ENCODE results near the gene CACNB4.
"Not testable (repeated sequence)": the region's sequence is repeated elsewhere in the genome, so short reads cannot be mapped to it uniquely, and the experiment has no call there.

Gene CACNB4

DNA sequence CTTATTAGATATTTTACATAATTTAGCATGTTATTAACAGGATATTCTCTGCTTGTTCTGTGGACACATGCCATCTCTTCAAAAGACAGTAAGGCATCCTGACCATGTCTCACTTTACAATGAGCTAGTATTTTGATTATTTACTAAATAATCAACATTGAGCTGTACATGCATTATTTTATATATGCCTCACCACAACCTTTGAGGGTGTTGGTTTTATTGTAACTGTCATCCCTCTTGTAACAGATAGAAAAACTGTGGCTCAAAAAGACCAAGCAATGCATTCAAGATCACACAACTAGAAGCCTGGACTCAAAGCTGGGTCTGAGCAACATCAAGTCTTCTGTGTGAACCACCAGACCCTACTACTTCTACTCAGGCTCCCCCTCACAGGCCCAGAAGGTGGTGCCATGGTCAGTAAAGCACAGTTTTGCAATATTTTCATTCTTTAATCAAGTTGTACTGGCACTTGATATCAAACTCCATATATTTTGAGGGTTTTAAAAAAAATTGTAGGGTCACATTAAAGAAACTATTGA is 165.5 kb downstream of the CACNB4 start:
- no peak overlapping the region for H3K9ac ChIP-seq (ENCODE audit: low read length)
- H3K36me3 ChIP-seq (ENCODE audit: control insufficient read depth, insufficient read depth, low read length): no peaks in the 10 kb centered on the region
- H3K27me3 ChIP-seq (ENCODE audit: control insufficient read depth, insufficient read depth, low read length): no peaks in the 10 kb centered on the region
- no peak overlapping the region for H3K4me3 ChIP-seq (ENCODE audit: low read length)
- no peaks in the 10 kb centered on the region for H3K4me1 ChIP-seq (ENCODE audit: control insufficient read depth, insufficient read depth, low read length)
- no peak overlapping the region for H3K27ac ChIP-seq (ENCODE audit: low read depth, low read length)

DNA sequence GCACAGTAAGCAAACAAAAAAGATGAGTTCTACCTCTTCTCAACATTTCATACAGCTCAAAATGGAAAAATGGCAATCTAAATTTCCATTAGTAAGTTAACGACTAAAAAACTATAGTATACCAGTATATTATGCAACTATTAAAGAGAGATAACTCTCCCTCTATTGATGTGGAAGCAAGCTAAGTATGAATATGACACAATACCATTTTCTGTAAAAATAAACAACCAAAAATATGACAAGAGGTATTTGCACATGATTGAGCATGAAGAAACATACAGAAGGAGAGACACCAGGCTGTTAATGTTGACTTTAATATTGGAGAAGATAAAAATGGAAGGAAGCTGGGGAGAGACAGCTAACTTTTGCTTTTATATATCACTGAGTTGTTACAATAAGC is 167.1 kb downstream of the CACNB4 start:
- H3K9ac ChIP-seq (ENCODE audit: low read length): no peak overlapping the region
- no peaks in the 10 kb centered on the region for H3K27me3 ChIP-seq (ENCODE audit: control insufficient read depth, insufficient read depth, low read length)
- H3K27ac ChIP-seq (ENCODE audit: low read depth, low read length): no peak overlapping the region
- no peak overlapping the region for H3K4me3 ChIP-seq (ENCODE audit: low read length)
- no peaks in the 10 kb centered on the region for H3K4me1 ChIP-seq (ENCODE audit: control insufficient read depth, insufficient read depth, low read length)
- H3K36me3 ChIP-seq (ENCODE audit: control insufficient read depth, insufficient read depth, low read length): no peaks in the 10 kb centered on the region

DNA sequence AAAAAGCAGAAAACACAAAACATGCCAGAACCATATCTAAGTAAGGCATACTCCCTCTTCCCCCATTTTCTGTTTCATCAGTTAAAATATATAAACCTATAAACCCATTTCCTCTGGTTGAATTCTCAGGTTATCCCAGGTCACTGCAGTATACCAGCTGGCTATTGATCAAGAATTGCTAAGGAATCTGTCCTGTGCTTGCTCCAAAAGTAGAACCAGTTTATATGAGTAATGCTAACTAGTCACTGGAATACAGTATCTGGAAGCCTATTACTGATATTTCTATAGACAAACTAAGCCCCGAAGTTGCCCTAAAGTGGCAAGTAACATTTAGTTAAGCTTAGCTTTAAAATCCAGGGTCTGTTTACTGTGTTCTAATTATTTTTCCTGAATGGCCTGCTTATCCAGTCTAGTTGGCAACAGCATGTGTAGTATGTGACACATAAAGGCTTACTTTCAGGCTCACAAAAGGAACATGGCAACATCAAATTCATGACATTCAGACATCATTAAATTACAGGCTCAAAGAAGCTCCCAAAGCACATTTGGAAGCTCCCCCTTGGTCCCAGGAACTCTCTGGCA is 167.7 kb downstream of the CACNB4 start:
- Histone ChIP-seq H3K4me1 (ENCODE audit: control insufficient read depth, insufficient read depth, low read length) (no peaks in the 10 kb centered on the region), H3K27ac (ENCODE audit: low read depth, low read length) (no peak overlapping the region), H3K27me3 (ENCODE audit: control insufficient read depth, insufficient read depth, low read length) (no peaks in the 10 kb centered on the region), H3K4me3 (ENCODE audit: low read length) (no peak overlapping the region), H3K36me3 (ENCODE audit: control insufficient read depth, insufficient read depth, low read length) (no peaks in the 10 kb centered on the region), H3K9ac (ENCODE audit: low read length) (no peak overlapping the region)

- Histone ChIP-seq H3K9ac (ENCODE audit: low read length) (no peak overlapping the region), H3K27me3 (ENCODE audit: control insufficient read depth, insufficient read depth, low read length) (no peaks in the 10 kb centered on the region), H3K4me3 (ENCODE audit: low read length) (no peak overlapping the region), H3K36me3 (ENCODE audit: control insufficient read depth, insufficient read depth, low read length) (no peaks in the 10 kb centered on the region), H3K4me1 (ENCODE audit: control insufficient read depth, insufficient read depth, low read length) (no peaks in the 10 kb centered on the region), H3K27ac (ENCODE audit: low read depth, low read length) (no peak overlapping the region)
Measured at GRCh38 chr2:151930042-151930441, 168.8 kb downstream of the CACNB4 start.

GRCh38 chr2:151928380-151928779 is 170.5 kb downstream of the CACNB4 start:
- Histone ChIP-seq H3K9ac (ENCODE audit: low read length) (no peak overlapping the region), H3K4me1 (ENCODE audit: control insufficient read depth, insufficient read depth, low read length) (no peaks in the 10 kb centered on the region), H3K27me3 (ENCODE audit: control insufficient read depth, insufficient read depth, low read length) (no peaks in the 10 kb centered on the region), H3K27ac (ENCODE audit: low read depth, low read length) (no peak overlapping the region), H3K36me3 (ENCODE audit: control insufficient read depth, insufficient read depth, low read length) (no peaks in the 10 kb centered on the region), H3K4me3 (ENCODE audit: low read length) (no peak overlapping the region)

- H3K9ac ChIP-seq (ENCODE audit: low read length): no peak overlapping the region
- no peaks in the 10 kb centered on the region for H3K27me3 ChIP-seq (ENCODE audit: control insufficient read depth, insufficient read depth, low read length)
- no peaks in the 10 kb centered on the region for H3K4me1 ChIP-seq (ENCODE audit: control insufficient read depth, insufficient read depth, low read length)
- no peak overlapping the region for H3K4me3 ChIP-seq (ENCODE audit: low read length)
- H3K27ac ChIP-seq (ENCODE audit: low read depth, low read length): no peak overlapping the region
- no peaks in the 10 kb centered on the region for H3K36me3 ChIP-seq (ENCODE audit: control insufficient read depth, insufficient read depth, low read length)
Measured at GRCh38 chr2:151927501-151928221, 171.2 kb downstream of the CACNB4 start.

DNA sequence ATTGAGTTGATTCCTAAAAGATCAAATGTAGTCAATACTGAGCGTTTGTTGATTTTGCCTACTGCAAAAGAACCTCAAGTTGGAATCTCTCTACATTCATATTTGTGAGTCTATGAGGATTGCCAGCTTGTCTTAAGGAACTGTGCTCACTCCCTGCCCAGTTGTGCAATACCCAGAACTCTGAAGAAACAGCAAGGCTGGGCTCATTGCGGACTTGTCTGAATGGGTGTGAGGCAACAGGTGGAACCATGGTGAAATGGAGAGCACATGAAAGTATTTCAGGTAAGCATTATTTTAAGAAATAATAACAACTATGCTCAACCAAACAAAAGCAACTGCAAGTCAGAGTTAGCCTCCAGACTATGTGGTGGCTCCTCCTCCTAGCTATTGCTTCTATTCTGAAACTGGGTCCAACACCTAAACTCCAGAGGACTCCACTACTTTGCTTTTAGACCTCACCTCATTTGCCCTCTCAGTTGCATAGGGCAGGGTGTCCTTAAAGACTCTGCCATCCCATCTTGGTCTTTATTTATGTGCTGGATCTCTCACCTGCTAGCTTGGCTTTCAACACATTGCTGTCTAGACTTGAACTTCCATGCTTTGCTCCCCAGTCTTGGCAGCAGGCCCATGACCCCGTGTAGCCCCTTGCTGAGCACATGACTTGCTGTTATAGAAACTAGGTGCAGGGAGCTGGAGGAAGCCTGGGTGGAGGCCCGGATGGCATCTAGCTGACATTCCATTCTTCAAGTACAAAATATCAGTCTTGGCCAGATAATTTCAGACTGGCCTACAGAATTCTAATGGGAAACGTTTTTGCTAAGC is 175.8 kb downstream of the CACNB4 start:
- H3K27ac ChIP-seq (ENCODE audit: low read depth, low read length): no peak overlapping the region
- H3K4me3 ChIP-seq (ENCODE audit: low read length): no peak overlapping the region
- H3K4me1 ChIP-seq (ENCODE audit: control insufficient read depth, insufficient read depth, low read length): no peaks in the 10 kb centered on the region
- H3K36me3 ChIP-seq (ENCODE audit: control insufficient read depth, insufficient read depth, low read length): no peaks in the 10 kb centered on the region
- no peaks in the 10 kb centered on the region for H3K27me3 ChIP-seq (ENCODE audit: control insufficient read depth, insufficient read depth, low read length)
- H3K9ac ChIP-seq (ENCODE audit: low read length): no peak overlapping the region

- no peak overlapping the region for H3K27ac ChIP-seq (ENCODE audit: low read depth, low read length)
- no peaks in the 10 kb centered on the region for H3K27me3 ChIP-seq (ENCODE audit: control insufficient read depth, insufficient read depth, low read length)
- no peaks in the 10 kb centered on the region for H3K4me1 ChIP-seq (ENCODE audit: control insufficient read depth, insufficient read depth, low read length)
- H3K9ac ChIP-seq (ENCODE audit: low read length): no peak overlapping the region
- H3K4me3 ChIP-seq (ENCODE audit: low read length): no peak overlapping the region
- no peaks in the 10 kb centered on the region for H3K36me3 ChIP-seq (ENCODE audit: control insufficient read depth, insufficient read depth, low read length)
Measured at GRCh38 chr2:151919786-151920185, 179.1 kb downstream of the CACNB4 start.

DNA sequence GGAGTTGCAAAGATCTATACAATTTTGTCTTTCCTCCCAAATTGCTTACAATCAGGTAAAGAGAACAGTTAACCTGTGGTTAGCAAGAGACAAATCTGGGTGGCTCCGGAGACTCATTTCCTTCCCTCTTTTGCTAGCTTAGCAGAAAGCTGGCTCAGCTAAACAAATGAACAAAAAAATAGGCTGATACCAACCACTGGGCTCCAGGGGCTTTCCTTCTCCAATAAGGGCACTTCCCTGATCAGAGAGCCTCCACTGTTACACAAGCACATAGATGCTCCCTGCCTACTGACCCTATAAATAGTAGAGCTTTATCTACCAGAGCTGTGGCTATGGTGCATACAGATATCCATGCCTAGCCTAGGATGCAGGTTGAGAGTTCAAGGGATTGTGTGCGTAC is 180.5 kb downstream of the CACNB4 start:
- Histone ChIP-seq H3K4me1 (ENCODE audit: control insufficient read depth, insufficient read depth, low read length) (no peaks in the 10 kb centered on the region), H3K9ac (ENCODE audit: low read length) (no peak overlapping the region), H3K36me3 (ENCODE audit: control insufficient read depth, insufficient read depth, low read length) (no peaks in the 10 kb centered on the region), H3K27me3 (ENCODE audit: control insufficient read depth, insufficient read depth, low read length) (no peaks in the 10 kb centered on the region), H3K27ac (ENCODE audit: low read depth, low read length) (no peak overlapping the region), H3K4me3 (ENCODE audit: low read length) (no peak overlapping the region)

DNA sequence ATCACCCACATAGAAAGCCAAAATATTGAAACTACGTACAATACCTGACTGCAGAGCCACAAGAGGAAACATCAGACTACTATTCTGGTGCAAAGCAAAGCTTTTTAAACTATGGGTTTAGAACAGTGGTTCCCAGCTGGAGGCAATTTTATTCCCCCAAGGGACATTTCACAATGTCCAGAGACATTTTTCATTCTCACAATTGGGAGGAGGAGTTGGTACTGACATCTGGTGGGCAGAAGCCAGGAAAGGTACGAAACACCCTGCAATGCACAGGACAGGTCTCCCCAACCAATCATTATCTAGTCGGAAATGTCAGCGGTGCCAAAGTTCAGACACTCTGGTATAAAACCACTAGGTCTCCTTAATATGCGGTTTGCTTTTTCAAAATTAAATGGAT is 182.2 kb downstream of the CACNB4 start:
- Histone ChIP-seq H3K9ac (ENCODE audit: low read length) (no peak overlapping the region), H3K27me3 (ENCODE audit: control insufficient read depth, insufficient read depth, low read length) (no peaks in the 10 kb centered on the region), H3K4me3 (ENCODE audit: low read length) (no peak overlapping the region), H3K36me3 (ENCODE audit: control insufficient read depth, insufficient read depth, low read length) (no peaks in the 10 kb centered on the region), H3K27ac (ENCODE audit: low read depth, low read length) (no peak overlapping the region), H3K4me1 (ENCODE audit: control insufficient read depth, insufficient read depth, low read length) (no peaks in the 10 kb centered on the region)

- H3K27me3 ChIP-seq (ENCODE audit: control insufficient read depth, insufficient read depth, low read length); H3K4me3 ChIP-seq (ENCODE audit: low read length); H3K4me1 ChIP-seq (ENCODE audit: control insufficient read depth, insufficient read depth, low read length); H3K36me3 ChIP-seq (ENCODE audit: control insufficient read depth, insufficient read depth, low read length); H3K27ac ChIP-seq (ENCODE audit: low read depth, low read length); H3K9ac ChIP-seq (ENCODE audit: low read length): not testable (repeated sequence)
Measured at GRCh38 chr2:151915629-151916025, 183.2 kb downstream of the CACNB4 start.

DNA sequence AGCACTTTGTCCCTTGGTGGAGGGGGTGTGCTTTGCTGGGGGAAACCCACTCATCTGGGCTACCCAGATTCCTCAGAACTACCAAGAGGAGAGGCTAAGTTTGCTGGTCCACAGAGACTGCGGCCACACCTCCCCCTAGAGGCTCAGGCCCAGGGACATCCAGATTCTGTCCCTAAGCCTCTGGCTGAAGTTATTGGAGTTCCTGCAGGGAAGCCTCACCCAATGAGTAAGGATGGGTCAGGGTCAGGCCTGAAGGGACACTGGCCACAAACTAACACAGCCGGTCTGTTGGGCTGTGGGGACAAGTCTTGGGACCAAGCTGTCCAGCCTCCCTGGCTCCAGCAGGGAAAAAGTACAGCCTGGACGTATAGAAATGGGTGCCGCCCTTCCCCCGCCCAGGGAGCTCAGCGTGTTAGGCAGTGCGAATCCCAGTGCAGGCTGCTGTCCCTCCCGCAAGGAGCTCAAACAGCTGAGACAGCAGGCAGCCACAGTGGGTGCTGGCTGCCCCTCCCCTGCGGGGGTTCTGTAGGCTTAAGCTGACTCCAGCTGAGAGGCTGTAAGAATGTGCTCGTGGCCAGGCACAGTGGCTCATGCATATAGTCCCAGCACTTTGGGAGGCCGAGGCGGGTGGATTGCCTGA is 183.7 kb downstream of the CACNB4 start:
- Histone ChIP-seq H3K36me3 (ENCODE audit: control insufficient read depth, insufficient read depth, low read length) (no peaks in the 10 kb centered on the region), H3K9ac (ENCODE audit: low read length) (no peak overlapping the region), H3K27me3 (ENCODE audit: control insufficient read depth, insufficient read depth, low read length) (no peaks in the 10 kb centered on the region), H3K27ac (ENCODE audit: low read depth, low read length) (no peak overlapping the region), H3K4me3 (ENCODE audit: low read length) (no peak overlapping the region), H3K4me1 (ENCODE audit: control insufficient read depth, insufficient read depth, low read length) (no peaks in the 10 kb centered on the region)

Data from rectal smooth muscle tissue (tissue), 1 donor.